Measurements from ENCODE around the gene BRSK1. TPM values are rescaled to one million over a fixed set of nuclear protein-coding genes. Genes with fewer than 3 reads are reported as not detected.

Gene BRSK1
- total and polyA plus RNA-seq, 2 of the 13 experiments (the other 11 are each of a cell fraction or from before 2014, with no cell fraction given) = 0.18 to 1.2 TPM

GRCh38 chr19:55360902-55361301 is 77.1 kb downstream of the BRSK1 start (continued):
- TF ChIP-seq PRDM4 (CRISPR knock-in tag; IDR thresholded peaks at IDR 0.05; ENCODE audit: borderline replicate concordance) (no peak), ZBTB10 (CRISPR knock-in tag; IDR thresholded peaks at IDR 0.05; ENCODE audit: borderline replicate concordance) (no peak)

Small RNA genes within 50 kb of the gene (microRNA-seq; reads per million reads assigned to microRNA genes)
- gene MIR6802 (1.2 reads per million), gene MIR6803 (1.2 reads per million)

Small RNA genes within 50 kb of the gene (small RNA-seq; reads per million reads assigned to genes)
- gene MIR6802 (ENCODE audit: insufficient read depth in 2 of 3, insufficient read length in 3 of 3, low read depth in 2 of 3, low replicate concordance in 1 of 3) (0 to 0.97 (median 0) reads per million in 3 experiments), gene MIR6803 (ENCODE audit: insufficient read depth in 2 of 3, insufficient read length in 3 of 3, low read depth in 2 of 3, low replicate concordance in 1 of 3) (0 reads per million in 3 experiments)

Other genes starting within 250 kb of the BRSK1 start
- gene GP6, start 245.7 kb upstream of the BRSK1 start, total RNA-seq (2016; rRNA removed; fragmentation: Illumina TruSeq; extraction: Trizol) = not detected in 2 replicates
- gene GP6, start 245.7 kb upstream of the BRSK1 start, polyA plus RNA-seq (2011; rRNA removed) = 0.05 and 0.08 TPM in 2 replicates
- gene RDH13, start 220.8 kb upstream of the BRSK1 start, total RNA-seq (2016; rRNA removed; fragmentation: Illumina TruSeq; extraction: Trizol) = 19.1 and 21.5 TPM in 2 replicates
- gene RDH13, start 220.8 kb upstream of the BRSK1 start, polyA plus RNA-seq (2011; rRNA removed) = 13.4 and 16.6 TPM in 2 replicates
- 2.3 and 3.0 TPM in 2 replicates for gene EPS8L1, start 208.1 kb upstream of the BRSK1 start, total RNA-seq (2016; rRNA removed; fragmentation: Illumina TruSeq; extraction: Trizol)
- 6.3 and 6.6 TPM in 2 replicates for gene EPS8L1, start 208.1 kb upstream of the BRSK1 start, polyA plus RNA-seq (2011; rRNA removed)
- gene PPP1R12C, start 166.4 kb upstream of the BRSK1 start, total RNA-seq (2016; rRNA removed; fragmentation: Illumina TruSeq; extraction: Trizol) = 13.0 and 29.7 TPM in 2 replicates
- 30.3 and 40.4 TPM in 2 replicates for gene PPP1R12C, start 166.4 kb upstream of the BRSK1 start, polyA plus RNA-seq (2011; rRNA removed)
- gene TNNT1, start 134.8 kb upstream of the BRSK1 start, total RNA-seq (2016; rRNA removed; fragmentation: Illumina TruSeq; extraction: Trizol) = 1.3 and 1.4 TPM in 2 replicates
- 1.3 and 2.4 TPM in 2 replicates for gene TNNT1, start 134.8 kb upstream of the BRSK1 start, polyA plus RNA-seq (2011; rRNA removed)
- 3.5 and 3.7 TPM in 2 replicates for gene TNNI3, start 126.3 kb upstream of the BRSK1 start, total RNA-seq (2016; rRNA removed; fragmentation: Illumina TruSeq; extraction: Trizol)
- 3.7 TPM in 2 replicates for gene TNNI3, start 126.3 kb upstream of the BRSK1 start, polyA plus RNA-seq (2011; rRNA removed)
- 0.40 and 0.41 TPM in 2 replicates for gene DNAAF3, start 117.4 kb upstream of the BRSK1 start, total RNA-seq (2016; rRNA removed; fragmentation: Illumina TruSeq; extraction: Trizol)
- 0.30 and 0.33 TPM in 2 replicates for gene DNAAF3, start 117.4 kb upstream of the BRSK1 start, polyA plus RNA-seq (2011; rRNA removed)
- not detected in 2 replicates for gene SYT5, start 103.7 kb upstream of the BRSK1 start, total RNA-seq (2016; rRNA removed; fragmentation: Illumina TruSeq; extraction: Trizol)
- 0.04 TPM in 1 of 2 replicates, not detected in the other for gene SYT5, start 103.7 kb upstream of the BRSK1 start, polyA plus RNA-seq (2011; rRNA removed)
- gene PTPRH, start 74.5 kb upstream of the BRSK1 start, total RNA-seq (2016; rRNA removed; fragmentation: Illumina TruSeq; extraction: Trizol) = 9.9 and 14.7 TPM in 2 replicates
- gene PTPRH, start 74.5 kb upstream of the BRSK1 start, polyA plus RNA-seq (2011; rRNA removed) = 125 and 166 TPM in 2 replicates
- 6.0 and 9.6 TPM in 2 replicates for gene TMEM86B, start 55.2 kb upstream of the BRSK1 start, total RNA-seq (2016; rRNA removed; fragmentation: Illumina TruSeq; extraction: Trizol)
- gene TMEM86B, start 55.2 kb upstream of the BRSK1 start, polyA plus RNA-seq (2011; rRNA removed) = 7.7 and 10.7 TPM in 2 replicates
- gene PPP6R1, start 25.0 kb upstream of the BRSK1 start, total RNA-seq (2016; rRNA removed; fragmentation: Illumina TruSeq; extraction: Trizol) = 23.0 and 25.8 TPM in 2 replicates
- 54.0 and 75.7 TPM in 2 replicates for gene PPP6R1, start 25.0 kb upstream of the BRSK1 start, polyA plus RNA-seq (2011; rRNA removed)
- 33.7 and 35.9 TPM in 2 replicates for gene HSPBP1, start 3.9 kb upstream of the BRSK1 start, total RNA-seq (2016; rRNA removed; fragmentation: Illumina TruSeq; extraction: Trizol)
- 22.3 and 25.7 TPM in 2 replicates for gene HSPBP1, start 3.9 kb upstream of the BRSK1 start, polyA plus RNA-seq (2011; rRNA removed)
- 0.74 and 1.3 TPM in 2 replicates for gene TMEM150B, start 41.3 kb downstream of the BRSK1 start, total RNA-seq (2016; rRNA removed; fragmentation: Illumina TruSeq; extraction: Trizol)
- gene TMEM150B, start 41.3 kb downstream of the BRSK1 start, polyA plus RNA-seq (2011; rRNA removed) = 1.8 and 2.9 TPM in 2 replicates
- 2.1 and 5.5 TPM in 2 replicates for gene KMT5C, start 55.9 kb downstream of the BRSK1 start, total RNA-seq (2016; rRNA removed; fragmentation: Illumina TruSeq; extraction: Trizol)
- gene KMT5C, start 55.9 kb downstream of the BRSK1 start, polyA plus RNA-seq (2011; rRNA removed) = 9.0 and 11.8 TPM in 2 replicates
- not detected in 2 replicates for gene COX6B2, start 70.7 kb downstream of the BRSK1 start, total RNA-seq (2016; rRNA removed; fragmentation: Illumina TruSeq; extraction: Trizol)
- 0.16 and 0.21 TPM in 2 replicates for gene COX6B2, start 70.7 kb downstream of the BRSK1 start, polyA plus RNA-seq (2011; rRNA removed)
- gene GARIN5B, start 79.3 kb downstream of the BRSK1 start, total RNA-seq (2016; rRNA removed; fragmentation: Illumina TruSeq; extraction: Trizol) = not detected in 2 replicates
- gene GARIN5B, start 79.3 kb downstream of the BRSK1 start, polyA plus RNA-seq (2011; rRNA removed) = 0.03 TPM in 1 of 2 replicates, not detected in the other
- 2.9 and 3.0 TPM in 2 replicates for gene IL11, start 86.5 kb downstream of the BRSK1 start, total RNA-seq (2016; rRNA removed; fragmentation: Illumina TruSeq; extraction: Trizol)
- gene IL11, start 86.5 kb downstream of the BRSK1 start, polyA plus RNA-seq (2011; rRNA removed) = 2.5 and 4.5 TPM in 2 replicates
- gene TMEM190, start 92.8 kb downstream of the BRSK1 start, total RNA-seq (2016; rRNA removed; fragmentation: Illumina TruSeq; extraction: Trizol) = 0.35 TPM in 1 of 2 replicates, not detected in the other
- 0.83 and 1.6 TPM in 2 replicates for gene TMEM190, start 92.8 kb downstream of the BRSK1 start, polyA plus RNA-seq (2011; rRNA removed)
- not detected in 2 replicates for gene TMEM238, start 100.3 kb downstream of the BRSK1 start, total RNA-seq (2016; rRNA removed; fragmentation: Illumina TruSeq; extraction: Trizol)
- not detected in 2 replicates for gene TMEM238, start 100.3 kb downstream of the BRSK1 start, polyA plus RNA-seq (2011; rRNA removed)
- gene RPL28, start 101.9 kb downstream of the BRSK1 start, total RNA-seq (2016; rRNA removed; fragmentation: Illumina TruSeq; extraction: Trizol) = 105 and 149 TPM in 2 replicates
- 420 and 501 TPM in 2 replicates for gene RPL28, start 101.9 kb downstream of the BRSK1 start, polyA plus RNA-seq (2011; rRNA removed)
- 29.5 and 39.3 TPM in 2 replicates for gene UBE2S, start 123.8 kb downstream of the BRSK1 start, total RNA-seq (2016; rRNA removed; fragmentation: Illumina TruSeq; extraction: Trizol)
- 26.6 and 32.2 TPM in 2 replicates for gene UBE2S, start 123.8 kb downstream of the BRSK1 start, polyA plus RNA-seq (2011; rRNA removed)
- gene SHISA7, start 159.3 kb downstream of the BRSK1 start, total RNA-seq (2016; rRNA removed; fragmentation: Illumina TruSeq; extraction: Trizol) = not detected in 2 replicates
- not detected in 2 replicates for gene SHISA7, start 159.3 kb downstream of the BRSK1 start, polyA plus RNA-seq (2011; rRNA removed)
- 105 and 106 TPM in 2 replicates for gene ISOC2, start 177.6 kb downstream of the BRSK1 start, total RNA-seq (2016; rRNA removed; fragmentation: Illumina TruSeq; extraction: Trizol)
- gene ISOC2, start 177.6 kb downstream of the BRSK1 start, polyA plus RNA-seq (2011; rRNA removed) = 76.8 and 91.2 TPM in 2 replicates
- gene C19orf85, start 180.8 kb downstream of the BRSK1 start, total RNA-seq (2016; rRNA removed; fragmentation: Illumina TruSeq; extraction: Trizol) = not detected in 2 replicates
- not detected in 2 replicates for gene C19orf85, start 180.8 kb downstream of the BRSK1 start, polyA plus RNA-seq (2011; rRNA removed)
- 1.00 and 1.2 TPM in 2 replicates for gene ZNF628, start 192.6 kb downstream of the BRSK1 start, total RNA-seq (2016; rRNA removed; fragmentation: Illumina TruSeq; extraction: Trizol)
- 0.48 and 0.54 TPM in 2 replicates for gene ZNF628, start 192.6 kb downstream of the BRSK1 start, polyA plus RNA-seq (2011; rRNA removed)
- 14.7 and 22.3 TPM in 2 replicates for gene NAT14, start 201.2 kb downstream of the BRSK1 start, total RNA-seq (2016; rRNA removed; fragmentation: Illumina TruSeq; extraction: Trizol)
- gene NAT14, start 201.2 kb downstream of the BRSK1 start, polyA plus RNA-seq (2011; rRNA removed) = 20.7 and 24.7 TPM in 2 replicates
- not detected in 2 replicates for gene SSC5D, start 204.4 kb downstream of the BRSK1 start, total RNA-seq (2016; rRNA removed; fragmentation: Illumina TruSeq; extraction: Trizol)
- 0.03 TPM in 1 of 2 replicates, not detected in the other for gene SSC5D, start 204.4 kb downstream of the BRSK1 start, polyA plus RNA-seq (2011; rRNA removed)